RWPE1 (cell line): ENCODE results near the gene ALG3.

Experiments
- CTCF ChIA-PET: fragments of 350-600 bp; sonication (Branson Sonifier 250); formaldehyde crosslinking; extraction: SDS; loops from one replicate; lab custom pipeline; 2021; lab: Yijun Ruan, JAX
- POLR2A ChIA-PET: fragments of 400-600 bp; formaldehyde crosslinking; extraction: SDS; loops from one replicate; lab custom pipeline; 2020; ENCODE audit warnings: antibody characterized with exemption; ENCODE audit not compliant: low non-redundant PET; lab: Yijun Ruan, JAX
- DNase-seq: peaks from one replicate; pipeline ENCODE4 v3.0.0; 2012; ENCODE audit warnings: low spot score
- H3K27ac ChIP-seq: fragments of 450-650 bp; 2 replicates; pipeline ENCODE4 v1.5.1; 2017
- TF ChIP-seq, protein P1 (sequence below): fragments of 450-650 bp; conservative IDR thresholded peaks from 2 replicates; pipeline ENCODE4 v1.5.1; 2017; ENCODE audit warnings: low read depth, mild to moderate bottlenecking

The ALG3 gene

DNA sequence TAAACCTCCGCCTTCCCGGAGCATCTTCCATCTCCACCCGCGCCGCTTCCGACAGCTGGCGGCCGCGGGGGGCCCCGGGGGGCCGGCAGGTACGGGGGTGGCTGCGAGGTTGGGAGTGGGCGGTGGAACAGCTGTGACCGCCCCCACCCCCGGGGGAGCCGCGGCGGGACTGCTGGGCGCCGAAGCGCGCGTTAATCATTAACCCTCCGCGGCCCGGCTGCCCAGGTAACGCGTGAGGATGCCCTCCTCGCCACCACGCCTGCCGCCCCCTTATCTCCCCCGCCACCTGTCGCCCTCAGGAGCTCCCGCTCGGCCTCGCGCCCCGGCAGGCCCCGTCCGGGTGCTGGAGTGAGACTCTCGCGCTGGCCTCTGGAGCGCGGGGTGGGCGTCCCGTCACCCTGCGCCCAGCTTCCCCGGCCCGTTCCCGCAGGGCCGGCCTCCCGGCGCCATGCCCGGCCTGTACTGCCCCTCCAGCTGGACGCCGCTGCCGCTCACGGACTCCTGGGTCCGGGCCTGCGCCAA lies 18.6 kb downstream of the ALG3 start:
- TF ChIP-seq, protein P1, sequence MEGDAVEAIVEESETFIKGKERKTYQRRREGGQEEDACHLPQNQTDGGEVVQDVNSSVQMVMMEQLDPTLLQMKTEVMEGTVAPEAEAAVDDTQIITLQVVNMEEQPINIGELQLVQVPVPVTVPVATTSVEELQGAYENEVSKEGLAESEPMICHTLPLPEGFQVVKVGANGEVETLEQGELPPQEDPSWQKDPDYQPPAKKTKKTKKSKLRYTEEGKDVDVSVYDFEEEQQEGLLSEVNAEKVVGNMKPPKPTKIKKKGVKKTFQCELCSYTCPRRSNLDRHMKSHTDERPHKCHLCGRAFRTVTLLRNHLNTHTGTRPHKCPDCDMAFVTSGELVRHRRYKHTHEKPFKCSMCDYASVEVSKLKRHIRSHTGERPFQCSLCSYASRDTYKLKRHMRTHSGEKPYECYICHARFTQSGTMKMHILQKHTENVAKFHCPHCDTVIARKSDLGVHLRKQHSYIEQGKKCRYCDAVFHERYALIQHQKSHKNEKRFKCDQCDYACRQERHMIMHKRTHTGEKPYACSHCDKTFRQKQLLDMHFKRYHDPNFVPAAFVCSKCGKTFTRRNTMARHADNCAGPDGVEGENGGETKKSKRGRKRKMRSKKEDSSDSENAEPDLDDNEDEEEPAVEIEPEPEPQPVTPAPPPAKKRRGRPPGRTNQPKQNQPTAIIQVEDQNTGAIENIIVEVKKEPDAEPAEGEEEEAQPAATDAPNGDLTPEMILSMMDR, result no peak
- no peak for DNase-seq
- H3K27ac ChIP-seq, result no peak overlapping the region
- POLR2A ChIA-PET, result interaction anchor here (0.5 kb wide), 1 partner anchor 50 kb away, joined by 3 read pairs; no protein-coding TSS in a partner anchor
- CTCF ChIA-PET, result interaction anchor here (0.6 to 4.6 kb wide), 4 partner anchors 10 to 85 kb away, joined by 3 to 32 read pairs (median 4); partner anchors contain the start of gene EEF1AKMT4

DNA sequence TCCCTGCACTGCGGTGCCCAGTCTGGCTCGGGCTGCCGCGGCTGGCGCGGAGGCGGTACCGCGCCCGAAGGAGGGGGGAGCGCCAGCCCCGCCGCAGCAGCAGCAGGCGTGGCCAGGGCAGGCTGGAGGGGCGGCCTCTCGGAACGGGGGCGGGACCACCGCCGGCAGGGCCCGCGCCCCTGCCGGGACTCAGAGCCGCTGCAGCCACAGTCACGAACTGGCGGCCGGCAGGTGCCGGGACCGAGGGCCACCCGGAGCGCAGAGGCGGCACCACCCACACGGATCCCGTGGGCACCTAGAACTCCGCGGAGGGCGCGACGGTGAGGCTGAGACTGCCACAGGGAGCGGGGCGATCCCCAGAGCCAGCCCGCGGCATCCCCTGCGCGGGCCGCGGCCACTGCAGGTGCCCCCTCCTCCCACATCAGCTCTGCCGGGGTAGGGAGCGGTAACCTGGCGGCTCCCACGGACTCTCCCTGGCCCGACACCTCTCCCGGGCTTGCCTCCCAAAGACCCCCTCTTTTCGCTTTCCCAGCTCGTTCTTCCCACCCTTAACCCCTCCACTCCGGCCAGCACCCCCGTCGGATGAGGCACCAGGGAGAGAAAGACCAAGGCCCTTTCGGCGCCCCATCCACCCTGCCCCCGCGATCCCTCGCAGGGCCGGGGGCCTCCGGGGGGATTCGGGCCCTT lies 19.2 kb downstream of the ALG3 start, which contains the start of gene VWA5B2:
TSS of gene VWA5B2 (plus strand) at position 192 of the 687 bp plus-strand sequence. CDS start 944 bp downstream, outside the sequence.
- DNase-seq, result peak; percentile 66
- POLR2A ChIA-PET, result interaction anchor here (0.5 kb wide), 1 partner anchor 49 kb away, joined by 3 read pairs; no protein-coding TSS in a partner anchor
- TF ChIP-seq, protein P1, result 0 out of 2 replicates have a peak, but pooled peaks have one; percentile 17
- H3K27ac ChIP-seq, result no peak within 1 kb of the TSS
- CTCF ChIA-PET, result interaction anchor here (0.9 to 4.6 kb wide), 3 partner anchors 11 to 20 kb away, joined by 3 to 32 read pairs (median 4); partner anchors contain the start of gene EEF1AKMT4

DNA sequence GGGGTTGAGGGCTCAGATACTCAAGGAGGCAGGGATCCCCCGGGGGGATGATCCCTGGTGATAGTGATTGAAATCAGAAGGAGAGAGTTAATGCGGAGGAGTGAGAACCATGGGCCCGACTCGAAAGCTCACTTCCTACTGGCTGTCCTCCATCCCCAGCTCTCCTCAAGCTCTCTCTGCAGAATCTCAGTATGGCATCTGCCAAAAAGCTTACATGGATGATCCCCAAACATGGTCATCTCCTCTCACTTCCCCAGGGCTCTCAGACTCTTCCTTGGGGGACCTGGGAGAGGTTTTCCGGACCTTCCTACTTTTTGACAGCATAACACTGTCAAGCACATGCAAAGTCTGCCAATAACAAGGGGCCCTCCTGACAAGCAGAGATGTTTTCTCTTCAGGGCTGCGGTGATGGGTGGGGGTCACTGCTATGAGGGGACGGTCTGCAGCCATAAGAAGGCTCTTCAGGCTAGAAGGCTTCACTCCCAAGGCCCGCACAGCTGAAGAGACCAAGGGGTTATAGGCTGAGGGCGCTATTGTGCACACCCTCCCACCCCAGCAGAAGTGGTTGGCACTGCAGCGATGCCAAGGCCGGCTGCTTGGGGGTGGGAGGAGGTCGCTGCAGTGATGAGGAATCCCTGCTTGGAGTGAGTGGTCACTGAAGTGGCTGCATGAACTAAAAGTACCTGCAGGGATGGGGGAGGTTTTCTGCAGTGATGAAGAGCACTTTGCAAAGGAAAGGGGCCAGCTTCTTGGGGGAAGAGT lies 20.2 kb downstream of the ALG3 start:
- H3K27ac ChIP-seq, result no peak overlapping the region
- CTCF ChIA-PET, result interaction anchor here (0.6 to 4.6 kb wide), 10 partner anchors 9 to 333 kb away, joined by 3 to 32 read pairs (median 5); partner anchors contain the start of genes ABCF3 and EEF1AKMT4
- DNase-seq, result no peak
- POLR2A ChIA-PET, result no interaction called here
- TF ChIP-seq, protein P1, result no peak

DNA sequence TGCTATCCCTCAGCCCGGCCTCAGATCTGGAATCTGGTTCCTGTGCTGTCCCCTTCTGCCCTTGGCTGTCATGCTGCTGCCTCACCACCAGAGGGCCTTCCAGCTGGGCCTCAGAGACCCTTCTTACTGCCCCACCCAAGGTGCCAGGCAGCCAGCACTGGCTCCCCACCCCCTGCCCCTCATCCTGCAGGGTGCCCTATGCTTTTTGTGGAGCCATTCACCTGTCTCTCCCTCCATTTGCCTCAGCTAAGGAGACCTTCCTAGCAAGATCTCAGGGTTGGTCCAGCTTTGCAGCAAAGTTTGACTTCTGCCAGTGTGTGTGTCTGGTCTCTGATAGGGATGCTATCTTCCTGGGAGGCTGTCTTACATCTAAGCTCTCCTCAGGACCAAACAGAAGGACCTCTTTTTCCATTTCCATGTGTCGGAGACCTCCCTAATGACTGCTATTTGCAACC lies 21.3 kb downstream of the ALG3 start:
- TF ChIP-seq, protein P1, result peak; percentile 72
- CTCF ChIA-PET, result interaction anchor here (0.5 to 4.6 kb wide), 22 partner anchors 10 to 1142 kb away, joined by 3 to 32 read pairs (median 4); partner anchors contain the start of genes ABCF3, EEF1AKMT4 and EPHB3
- POLR2A ChIA-PET, result no interaction called here
- no peak for DNase-seq
- no peak overlapping the region for H3K27ac ChIP-seq

- ChIA-PET CTCF (no interaction called here), POLR2A (no interaction called here)
- TF ChIP-seq, protein P1, result no peak
- H3K27ac ChIP-seq, result no peak overlapping the region
- no peak for DNase-seq
These were observed 24.8 kb downstream of the ALG3 start for GRCh38 chr3:184223946-184224345.

GRCh38 chr3:184222521-184222920 lies 26.2 kb downstream of the ALG3 start:
- TF ChIP-seq, protein P1, result no peak
- POLR2A ChIA-PET, result no interaction called here
- no peak for DNase-seq
- CTCF ChIA-PET, result no interaction called here
- no peak overlapping the region for H3K27ac ChIP-seq
